PC-3 (cell line): Measurements from ENCODE around the gene MED14.

Experiments
- EZH2 ChIP-seq: fragments of 300-600 bp; sonication (generic); IDR thresholded peaks from one replicate; pipeline ENCODE4 v1.6.1; 2017; ENCODE audit warnings: antibody characterized with exemption, mild to moderate bottlenecking, low read length; ENCODE audit not compliant: unreplicated experiment
- TF ChIP-seq, protein P1 (sequence below): fragments of 300-600 bp; sonication (generic); conservative IDR thresholded peaks from 2 replicates; pipeline ENCODE4 v1.5.1; 2017; ENCODE audit warnings: antibody characterized with exemption, low read depth, mild to moderate bottlenecking, low read length

GRCh38 chrX:40688929-40689328 is 46.4 kb downstream of the MED14 start:
- TF ChIP-seq, protein P1, sequence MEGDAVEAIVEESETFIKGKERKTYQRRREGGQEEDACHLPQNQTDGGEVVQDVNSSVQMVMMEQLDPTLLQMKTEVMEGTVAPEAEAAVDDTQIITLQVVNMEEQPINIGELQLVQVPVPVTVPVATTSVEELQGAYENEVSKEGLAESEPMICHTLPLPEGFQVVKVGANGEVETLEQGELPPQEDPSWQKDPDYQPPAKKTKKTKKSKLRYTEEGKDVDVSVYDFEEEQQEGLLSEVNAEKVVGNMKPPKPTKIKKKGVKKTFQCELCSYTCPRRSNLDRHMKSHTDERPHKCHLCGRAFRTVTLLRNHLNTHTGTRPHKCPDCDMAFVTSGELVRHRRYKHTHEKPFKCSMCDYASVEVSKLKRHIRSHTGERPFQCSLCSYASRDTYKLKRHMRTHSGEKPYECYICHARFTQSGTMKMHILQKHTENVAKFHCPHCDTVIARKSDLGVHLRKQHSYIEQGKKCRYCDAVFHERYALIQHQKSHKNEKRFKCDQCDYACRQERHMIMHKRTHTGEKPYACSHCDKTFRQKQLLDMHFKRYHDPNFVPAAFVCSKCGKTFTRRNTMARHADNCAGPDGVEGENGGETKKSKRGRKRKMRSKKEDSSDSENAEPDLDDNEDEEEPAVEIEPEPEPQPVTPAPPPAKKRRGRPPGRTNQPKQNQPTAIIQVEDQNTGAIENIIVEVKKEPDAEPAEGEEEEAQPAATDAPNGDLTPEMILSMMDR, result no peak
- TF ChIP-seq EZH2, result no peak
